ENCODE data around the gene LTBP2. TPM values are rescaled to one million over a fixed set of nuclear protein-coding genes. Genes with fewer than 3 reads are reported as not detected.

LTBP2 gene
- total RNA-seq, 4 donors from 2014 or later = 81.3 to 240 (median 189) TPM

DNA sequence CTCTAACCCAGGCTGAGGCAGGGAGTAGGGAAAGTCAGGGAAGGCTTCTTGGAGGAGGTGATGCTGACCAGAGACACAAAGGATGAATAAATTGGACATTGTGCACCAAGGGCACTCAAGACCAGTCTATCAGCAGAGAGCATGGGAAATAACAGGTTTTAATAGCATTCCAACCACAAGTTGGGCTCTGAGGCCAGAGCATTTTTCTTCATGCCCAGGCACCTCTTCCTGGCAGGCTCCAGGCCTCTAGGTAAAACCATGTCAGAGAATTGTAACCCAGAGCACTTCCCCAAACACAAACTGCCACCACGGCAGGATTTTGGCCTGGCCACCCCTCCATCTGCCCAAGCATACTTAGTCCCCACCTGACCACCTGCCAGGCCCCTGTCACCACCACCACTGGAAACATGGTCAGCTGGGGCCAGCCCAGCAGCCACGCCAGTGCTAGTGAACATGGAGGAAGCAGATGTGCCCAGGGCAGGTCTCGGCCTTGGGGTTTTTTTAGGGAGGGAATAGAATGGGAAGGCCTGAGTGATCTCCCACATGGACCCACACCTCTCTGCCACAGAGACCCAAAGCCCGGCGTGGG lies 22.7 kb downstream of the LTBP2 start:
- H3K27ac ChIP-seq = peak overlapping the region; percentile 90 to 96 (median 93)
- TF ChIP-seq POLR2A (IDR thresholded peaks at IDR 0.05) = no peak
- no peak for TF ChIP-seq CTCF (IDR thresholded peaks at IDR 0.05)
- intact Hi-C loops (cut with DNase I) = no loop called here

DNA sequence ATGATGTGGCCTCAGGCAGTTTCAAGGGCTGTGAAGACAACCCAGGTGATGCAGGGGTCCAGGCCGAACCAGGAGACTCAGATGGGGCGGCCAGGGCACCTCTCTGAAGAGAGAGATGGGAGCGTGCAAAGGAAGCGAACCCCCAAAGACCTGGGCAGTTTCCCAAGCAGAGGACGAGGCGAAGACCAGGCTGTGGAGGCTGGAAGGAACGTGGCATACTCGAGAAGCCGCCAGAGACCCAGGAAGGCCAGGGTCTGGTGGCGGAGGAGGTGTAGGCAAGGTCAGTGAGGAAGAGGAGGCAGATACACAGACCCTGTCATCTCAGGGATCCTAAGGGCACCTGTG lies 24.7 kb downstream of the LTBP2 start:
- peak overlapping the region in 1 of 3 donors; percentile 90 for H3K27ac ChIP-seq
- 93 to 96% methylated on average over 10 of the region's 10 CpGs for WGBS, 2 donors
- H3K36me3 ChIP-seq = no peaks in the 10 kb centered on the region
- no peak for DNase-seq
- H3K4me3 ChIP-seq (replicated peaks in 1 of 3) = no peak overlapping the region
- H3K4me1 ChIP-seq = peaks cover 56 to 92% of the 10 kb centered on the region in 2 donors
- H3K27me3 ChIP-seq = no peaks in the 10 kb centered on the region
- intact Hi-C loops (cut with DNase I) = no loop called here
- no peak for TF ChIP-seq CTCF (IDR thresholded peaks at IDR 0.05)
- no peak for TF ChIP-seq POLR2A (IDR thresholded peaks at IDR 0.05)
- H3K9me3 ChIP-seq = no peaks in the 10 kb centered on the region

More for the DNA sequence above, 22.7 kb downstream of the LTBP2 start:
- H3K36me3 ChIP-seq = no peaks in the 10 kb centered on the region
- peaks cover 54 to 92% of the 10 kb centered on the region in 2 donors for H3K4me1 ChIP-seq
- 91 to 92% methylated on average over 5 of the region's 5 CpGs for WGBS, 2 donors
- H3K27me3 ChIP-seq = no peaks in the 10 kb centered on the region
- no peak overlapping the region for H3K4me3 ChIP-seq (replicated peaks in 1 of 3)
- DNase-seq = no peak
- no peaks in the 10 kb centered on the region for H3K9me3 ChIP-seq

GRCh38 chr14:74586681-74587362 lies 25.2 kb downstream of the LTBP2 start:
- H3K4me1 ChIP-seq = peaks cover 54 to 92% of the 10 kb centered on the region in 2 donors
- DNase-seq = no peak
- no peaks in the 10 kb centered on the region for H3K9me3 ChIP-seq
- intact Hi-C loops (cut with DNase I) = no loop called here
- 89 to 93% methylated on average over 16 to 17 of the region's 18 CpGs for WGBS, 2 donors
- no peak for TF ChIP-seq POLR2A (IDR thresholded peaks at IDR 0.05)
- no peak for TF ChIP-seq CTCF (IDR thresholded peaks at IDR 0.05)
- H3K36me3 ChIP-seq = no peaks in the 10 kb centered on the region
- peak overlapping the region in 1 of 3 donors; percentile 96 for H3K27ac ChIP-seq
- no peak overlapping the region for H3K4me3 ChIP-seq (replicated peaks in 1 of 3)
- H3K27me3 ChIP-seq = no peaks in the 10 kb centered on the region

DNA sequence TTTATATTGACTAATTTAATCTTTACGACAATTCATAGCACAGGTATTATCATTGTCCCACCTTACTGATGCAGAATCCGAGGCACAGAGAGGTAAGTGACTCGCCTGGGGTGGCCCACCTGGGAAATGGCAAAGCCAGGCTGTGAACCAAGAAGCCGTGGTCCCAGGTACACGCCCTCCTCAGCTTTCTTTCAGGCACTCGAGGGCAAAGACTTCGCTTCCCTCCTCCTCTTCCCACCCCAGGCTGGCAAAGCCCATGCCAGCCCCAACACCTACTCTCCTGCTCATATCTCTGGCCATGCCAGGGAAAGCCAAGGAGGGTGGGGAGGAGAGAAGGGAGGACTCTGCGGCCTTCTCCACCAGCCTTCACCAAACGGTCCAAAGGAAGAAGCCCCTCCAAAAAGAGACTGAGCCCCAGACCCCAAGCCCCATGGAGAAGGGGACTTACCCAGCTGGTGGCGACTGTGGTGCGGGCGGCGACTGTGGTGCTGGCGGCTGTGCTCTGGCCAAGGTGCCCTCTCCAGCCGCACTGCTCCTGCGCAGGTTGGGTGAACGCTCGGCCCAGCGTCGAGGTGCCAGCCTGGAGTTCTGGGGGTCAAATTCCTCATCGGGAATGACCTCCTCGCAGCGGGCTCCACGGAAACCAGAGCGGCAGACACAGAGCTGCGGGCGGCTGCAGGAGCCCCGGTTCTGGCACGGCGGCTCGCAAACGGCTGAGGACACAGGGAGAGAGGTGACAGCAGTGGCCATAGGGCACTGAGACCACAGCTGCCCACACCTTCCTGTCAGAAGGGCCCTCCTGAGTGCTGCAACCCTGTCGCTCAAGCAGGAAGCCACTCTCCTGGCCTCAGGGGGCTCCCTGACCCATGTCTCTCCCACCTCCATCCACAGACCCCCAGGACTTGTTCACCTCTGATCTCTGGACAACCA lies 26.4 kb downstream of the LTBP2 start:
- DNase-seq = no peak
- Histone ChIP-seq H3K4me3 (replicated peaks in 1 of 3) (no peak overlapping the region), H3K9me3 (no peaks in the 10 kb centered on the region), H3K36me3 (no peaks in the 10 kb centered on the region), H3K27ac (peak overlapping the region; percentile 72 to 96 (median 84)), H3K4me1 (peaks cover 48 to 82% of the 10 kb centered on the region in 2 donors), H3K27me3 (no peaks in the 10 kb centered on the region)
- 90 to 91% methylated on average over 22 to 28 of the region's 33 CpGs for WGBS, 2 donors
- intact Hi-C loops (cut with DNase I) = no loop called here
- no peak for TF ChIP-seq POLR2A (IDR thresholded peaks at IDR 0.05)
- no peak for TF ChIP-seq CTCF (IDR thresholded peaks at IDR 0.05)

Data from thyroid gland (tissue), 4 donors.